H1 (cell line): ENCODE results near the gene PCCA. TPM values are rescaled to one million over a fixed set of nuclear protein-coding genes. Genes with fewer than 3 reads are reported as not detected.

Source experiments
- CTCF ChIA-PET: fragments of 300-600 bp; sonication (Branson Sonifier 250); formaldehyde crosslinking; loops from one replicate; lab custom pipeline; 2021; ENCODE audit not compliant: partially characterized antibody; lab: Charles Lee
- POLR2A ChIA-PET: fragments of 300-600 bp; sonication (Branson Sonifier 250); formaldehyde crosslinking; loops from one replicate; lab custom pipeline; 2021; ENCODE audit warnings: inconsistent platforms; ENCODE audit not compliant: partially characterized antibody; lab: Charles Lee
- DNase-seq, 2 experiments: peaks; one replicate each; pipeline versions ENCODE4 v3.0.0 to v3.0.0-alpha.2; 2010 to 2022; ENCODE audit warnings: low spot score in 2 of 2, low read depth in 1 of 2, mixed read lengths in 1 of 2
- FAIRE-seq: peaks from 2 replicates; lab custom pipeline; 2011; peaks lifted over from hg19 to GRCh38; lab: Jason Lieb, UNC
- H2AFZ ChIP-seq: 2 replicates; pipeline ENCODE4 v1.8.1; 2012; ENCODE audit warnings: low read length, inconsistent platforms
- H2AK5ac ChIP-seq: 2 replicates; pipeline ENCODE4 v1.6.1; 2013; ENCODE audit warnings: low read depth, low read length
- H2BK120ac ChIP-seq: replicated peaks from 2 replicates; pipeline ENCODE3; 2013; ENCODE audit warnings: low read depth, low read length, inconsistent platforms
- H2BK12ac ChIP-seq: 2 replicates; pipeline ENCODE4 v1.6.1; 2013; ENCODE audit warnings: low read depth, low read length
- H2BK15ac ChIP-seq: 2 replicates; pipeline ENCODE4 v1.6.1; 2013; ENCODE audit warnings: low read length
- H2BK20ac ChIP-seq: 2 replicates; pipeline ENCODE4 v1.6.1; 2013; ENCODE audit warnings: low read length
- H2BK5ac ChIP-seq: 2 replicates; pipeline ENCODE4 v1.6.1; 2013; ENCODE audit warnings: low read depth, low read length
- H3K14ac ChIP-seq: 2 replicates; pipeline ENCODE4 v1.6.1; 2013; ENCODE audit warnings: inconsistent platforms; ENCODE audit not compliant: insufficient read length
- H3K18ac ChIP-seq: 2 replicates; pipeline ENCODE4 v1.6.1; 2013; ENCODE audit warnings: low read length; ENCODE audit errors: extremely low read depth
- H3K23ac ChIP-seq: 2 replicates; pipeline ENCODE4 v1.6.1; 2013; ENCODE audit warnings: inconsistent platforms; ENCODE audit not compliant: insufficient read length
- H3K23me2 ChIP-seq: 2 replicates; pipeline ENCODE4 v1.6.1; 2013; ENCODE audit warnings: low read depth, low read length
- H3K27ac ChIP-seq: 2 replicates; pipeline ENCODE4 v1.6.1; 2011; ENCODE audit warnings: low read depth, low read length, inconsistent platforms
- H3K27me3 ChIP-seq, 4 experiments: replicated peaks in 1 of 4; 1 replicate in 1 of 4; 2 replicates in 3 of 4; pipeline versions ENCODE4 v1.6.1 to v1.8.1; 2011 to 2013; ENCODE audit warnings: low read length in 3 of 4, mild to moderate bottlenecking in 3 of 4, inconsistent platforms in 2 of 4, mixed read lengths in 2 of 4, moderate library complexity in 1 of 4; ENCODE audit not compliant: control insufficient read depth in 3 of 4, insufficient read depth in 3 of 4; ENCODE audit errors: extremely low read depth in 1 of 4
- H3K36me3 ChIP-seq, 4 experiments: 2 replicates each; pipeline versions ENCODE4 v1.6.1 to v1.8.1; 2011 to 2013; ENCODE audit warnings: mild to moderate bottlenecking in 4 of 4, low read length in 3 of 4, moderate library complexity in 2 of 4, control low read depth in 1 of 4, inconsistent platforms in 1 of 4; ENCODE audit not compliant: insufficient read depth in 4 of 4, control insufficient read depth in 2 of 4
- H3K4ac ChIP-seq: replicated peaks from 2 replicates; pipeline ENCODE3; 2013; ENCODE audit warnings: low read length, low read depth, mixed read lengths, inconsistent platforms; ENCODE audit not compliant: insufficient read length
- H3K4me1 ChIP-seq, 4 experiments: replicated peaks in 1 of 4; 1 replicate in 1 of 4; 2 replicates in 3 of 4; pipeline versions ENCODE4 v1.6.1 to v1.8.1; 2011 to 2013; ENCODE audit warnings: low read length in 3 of 4, inconsistent platforms in 2 of 4, mixed read lengths in 1 of 4; ENCODE audit not compliant: insufficient read depth in 4 of 4, control insufficient read depth in 3 of 4
- H3K4me2 ChIP-seq, 2 experiments: 2 replicates each; pipeline versions ENCODE4 v1.6.1 to v1.8.1; 2011 to 2013; ENCODE audit warnings: low read depth in 2 of 2, low read length in 2 of 2, control low read depth in 1 of 2, inconsistent platforms in 1 of 2, mild to moderate bottlenecking in 1 of 2; ENCODE audit not compliant: insufficient read depth in 1 of 2
- H3K4me3 ChIP-seq, 4 experiments: fragments of 200-600, 300-600 bp in 1 of 4; sonication (generic), shearing (Covaris generic), sonication (Bioruptor Twin) in 1 of 4; 2 replicates each; pipeline versions ENCODE4 v1.5.1 to v1.8.1; 2011 to 2016; ENCODE audit warnings: low read length in 4 of 4, low read depth in 3 of 4, control low read depth in 2 of 4, inconsistent platforms in 2 of 4, mild to moderate bottlenecking in 2 of 4, mixed read lengths in 1 of 4, moderate library complexity in 1 of 4; ENCODE audit not compliant: insufficient read depth in 2 of 4; ENCODE audit errors: extremely low read depth in 1 of 4
- H3K56ac ChIP-seq: replicated peaks from 2 replicates; pipeline ENCODE3; 2013; ENCODE audit warnings: low read depth, mild to moderate bottlenecking, mixed read lengths, low read length, inconsistent platforms; ENCODE audit not compliant: insufficient read length
- H3K79me1 ChIP-seq: 2 replicates; pipeline ENCODE4 v1.6.1; 2013; ENCODE audit warnings: low read depth, low read length, control low read depth
- H3K79me2 ChIP-seq, 2 experiments: 2 replicates each; pipeline versions ENCODE4 v1.6.1 to v1.8.1; 2012 to 2013; ENCODE audit warnings: low read length in 2 of 2, mild to moderate bottlenecking in 2 of 2, inconsistent platforms in 1 of 2; ENCODE audit not compliant: insufficient read depth in 2 of 2, control insufficient read depth in 1 of 2
- H3K9ac ChIP-seq, 4 experiments: replicated peaks in 1 of 4; 1 replicate in 1 of 4; 2 replicates in 3 of 4; pipeline versions ENCODE4 v1.6.1 to v1.8.1; 2011 to 2013; ENCODE audit warnings: low read depth in 3 of 4, low read length in 3 of 4, control low read depth in 2 of 4, mild to moderate bottlenecking in 2 of 4, moderate library complexity in 2 of 4, inconsistent platforms in 1 of 4; ENCODE audit errors: extremely low read depth in 1 of 4
- H3K9me3 ChIP-seq, 2 experiments: 2 replicates each; pipeline versions ENCODE4 v1.6.1 to v1.8.1; 2012 to 2013; ENCODE audit warnings: mild to moderate bottlenecking in 2 of 2, moderate library complexity in 2 of 2, control low read depth in 1 of 2, inconsistent platforms in 1 of 2, low read depth in 1 of 2, low read length in 1 of 2, mixed read lengths in 1 of 2; ENCODE audit not compliant: insufficient read depth in 2 of 2
- H4K20me1 ChIP-seq, 2 experiments: replicated peaks in 1 of 2; 2 replicates each; pipeline versions ENCODE3 to v1.8.1; 2011 to 2013; ENCODE audit warnings: inconsistent platforms in 2 of 2, low read length in 2 of 2, mild to moderate bottlenecking in 1 of 2; ENCODE audit not compliant: insufficient read depth in 2 of 2, control insufficient read depth in 1 of 2
- H4K5ac ChIP-seq: 2 replicates; pipeline ENCODE4 v1.6.1; 2013; ENCODE audit warnings: low read length, low read depth, mixed read lengths, inconsistent platforms; ENCODE audit not compliant: insufficient read length
- H4K8ac ChIP-seq: 2 replicates; pipeline ENCODE4 v1.8.0; 2013; ENCODE audit warnings: mild to moderate bottlenecking, moderate library complexity, low read length, inconsistent platforms; ENCODE audit not compliant: insufficient read depth; ENCODE audit errors: extremely low read depth
- H4K91ac ChIP-seq: replicated peaks from 2 replicates; pipeline ENCODE3; 2013; ENCODE audit warnings: low read length, mixed read lengths, inconsistent platforms; ENCODE audit not compliant: insufficient read length
- ASH2L ChIP-seq: fragments of 200-600, 300-600 bp; sonication (generic); IDR thresholded peaks from one replicate; pipeline ENCODE4 v1.7.1; 2017; ENCODE audit warnings: low read length
- ATF2 ChIP-seq: IDR thresholded peaks from 2 replicates; pipeline ENCODE4 v1.6.1; 2012; ENCODE audit warnings: low read length, inconsistent platforms
- MAFK ChIP-seq: IDR thresholded peaks from 2 replicates; pipeline ENCODE4 v1.6.1; 2012; ENCODE audit warnings: low read depth, mild to moderate bottlenecking, improper control_type of control experiment, low read length
- MAX ChIP-seq: IDR thresholded peaks from 2 replicates; pipeline ENCODE4 v1.6.1; 2012; ENCODE audit warnings: inconsistent platforms
- POU5F1 ChIP-seq: IDR thresholded peaks from 2 replicates; pipeline ENCODE4 v1.6.1; 2011; ENCODE audit warnings: low read depth, mild to moderate bottlenecking, low read length, moderate library complexity
- RFX5 ChIP-seq: IDR thresholded peaks from 2 replicates; pipeline ENCODE4 v1.6.1; 2011; ENCODE audit warnings: low read depth, low read length, improper control_type of control experiment, borderline replicate concordance
- SIN3A ChIP-seq, 2 experiments: IDR thresholded peaks in 1 of 2; conservative IDR thresholded peaks in 1 of 2; 2 replicates each; pipeline ENCODE4 v1.6.1; 2011 to 2012; ENCODE audit warnings: low read length in 2 of 2, improper control_type of control experiment in 1 of 2, low read depth in 1 of 2, mild to moderate bottlenecking in 1 of 2
- SIRT6 ChIP-seq: IDR thresholded peaks from one replicate; pipeline ENCODE4 v1.7.1; 2012; ENCODE audit warnings: low read length, inconsistent platforms
- SP2 ChIP-seq: IDR thresholded peaks from 2 replicates; pipeline ENCODE4 v1.6.1; 2012; ENCODE audit warnings: mild to moderate bottlenecking, low read length, inconsistent platforms
- TAF1 ChIP-seq: IDR thresholded peaks from 2 replicates; pipeline ENCODE4 v1.6.1; 2011; ENCODE audit warnings: mild to moderate bottlenecking, low read depth, low read length
- WGBS, 2 experiments: shearing (Covaris generic) in 1 of 2; methylation state at CpG; one replicate each; pipeline versions ENCODE4 v1.1.6 to v1.1.7; 2013 to 2015; ENCODE audit warnings: low lambda C conversion rate in 2 of 2, mixed read lengths in 2 of 2, inconsistent platforms in 1 of 2, low coverage in 1 of 2, missing lambda C conversion rate in 1 of 2; ENCODE audit not compliant: insufficient replicate concordance in 2 of 2, insufficient coverage in 1 of 2, insufficient read length in 1 of 2; ENCODE audit errors: extremely low coverage in 1 of 2, missing lambda C conversion rate in 1 of 2; 5-methylcytosine and 5-hydroxymethylcytosine counted together
- polyA plus RNA-seq, 7 experiments: library from polyadenylated mRNA; depleted of rRNA in 3 of 7; stranded (reverse) in 5 of 7; unstranded in 2 of 7; fragments of >200 nt in 5 of 7; fragments of 200-250 nt in 2 of 7; gene quantifications; 1 replicate in 5 of 7; 2 replicates in 1 of 7; 4 replicates in 1 of 7; pipeline versions ENCODE4 v1.2.1 to v1.2.3, GENCODE V29; 2011 to 2013; ENCODE audit warnings: missing spikeins in 2 of 7, mixed read lengths in 2 of 7
- total RNA-seq: library from RNA; stranded (reverse); fragmentation: NEBNext Ultra II Directional; extraction: Animal tissue kit (Norgen Biotek cat#: 25700); gene quantifications from 2 replicates; pipeline ENCODE4 v1.2.1, GENCODE V29; 2021

The PCCA gene
- total and polyA plus RNA-seq, 2 of the 8 experiments (the other 6 are each of a cell fraction or from before 2014, with no cell fraction given): 18.4 to 49.8 TPM

GRCh38 chr13:100443278-100443997, 354.5 kb downstream of the PCCA start:
- TF ChIP-seq MAFK: no peak
- TF ChIP-seq POU5F1: no peak
- TF ChIP-seq SP2: no peak
- TF ChIP-seq ASH2L: no peak
- no peak for TF ChIP-seq SIRT6
- TF ChIP-seq ATF2: no peak
- TF ChIP-seq SIN3A (conservative IDR thresholded peaks at IDR 0.05 in 1 of 2, IDR thresholded peaks at IDR 0.05 in 1 of 2; ENCODE audit: low read depth in 1 of 2, low read length in 2 of 2): no peak
- TF ChIP-seq TAF1: no peak
- TF ChIP-seq RFX5: no peak
- TF ChIP-seq MAX: no peak
- FAIRE-seq (no peak), DNase-seq (no peak)
- H4K8ac ChIP-seq: no peak overlapping the region
- no peaks in the 10 kb centered on the region for H3K27me3 ChIP-seq
- no peaks in the 10 kb centered on the region for H3K79me2 ChIP-seq
- no peak overlapping the region; the same call in 1 of the 2 replicates for H2BK15ac ChIP-seq
- no peak overlapping the region for H3K4ac ChIP-seq
- no peak overlapping the region for H3K27ac ChIP-seq
- peak overlapping the region; percentile 6; the same call in 1 of the 2 replicates for H2BK12ac ChIP-seq
- no peak overlapping the region for H2AK5ac ChIP-seq
- no peaks in the 10 kb centered on the region for H3K9me3 ChIP-seq
- ChIA-PET POLR2A (interaction anchor here (0.6 to 1.1 kb wide), 3 partner anchors 18 to 65 kb away, joined by 3 to 4 read pairs (median 3); no protein-coding TSS in a partner anchor), CTCF (interaction anchor here (0.6 to 2.5 kb wide), 11 partner anchors 10 to 78 kb away, joined by 3 to 12 read pairs (median 4); no protein-coding TSS in a partner anchor)
- H2BK5ac ChIP-seq: peak overlapping the region; percentile 40; the same call in 1 of the 2 replicates
- H3K56ac ChIP-seq: no peak overlapping the region
- H3K36me3 ChIP-seq: no peaks in the 10 kb centered on the region
- H3K23me2 ChIP-seq: no peaks in the 10 kb centered on the region
- H3K4me2 ChIP-seq: no peak overlapping the region
- WGBS, 2 experiments: 90% methylated on average over 7 of the region's 7 CpGs; no CpG with 5 or more reads in 1 of the 2 experiments
- H3K4me1 ChIP-seq: peaks cover 3 to 11% (median 8%) of the 10 kb centered on the region in 4 experiments; a peak in 5 of 7 replicates
- peak overlapping the region; percentile 9 for H2BK120ac ChIP-seq
- H3K79me1 ChIP-seq: no peaks in the 10 kb centered on the region
- H3K14ac ChIP-seq: no peak overlapping the region
- H3K9ac ChIP-seq: no peak overlapping the region
- no peak overlapping the region for H3K4me3 ChIP-seq
- no peak overlapping the region for H2AFZ ChIP-seq
- H3K18ac ChIP-seq: no peak overlapping the region
- no peak overlapping the region for H3K23ac ChIP-seq
- no peak overlapping the region for H4K5ac ChIP-seq
- no peak overlapping the region for H2BK20ac ChIP-seq
- H4K20me1 ChIP-seq: no peaks in the 10 kb centered on the region
- H4K91ac ChIP-seq: no peak overlapping the region
